ENCODE results near the gene FYN.
"Not testable (repeated sequence)": the region's sequence is repeated elsewhere in the genome, so short reads cannot be mapped to it uniquely, and the experiment has no call there.

The FYN gene

DNA sequence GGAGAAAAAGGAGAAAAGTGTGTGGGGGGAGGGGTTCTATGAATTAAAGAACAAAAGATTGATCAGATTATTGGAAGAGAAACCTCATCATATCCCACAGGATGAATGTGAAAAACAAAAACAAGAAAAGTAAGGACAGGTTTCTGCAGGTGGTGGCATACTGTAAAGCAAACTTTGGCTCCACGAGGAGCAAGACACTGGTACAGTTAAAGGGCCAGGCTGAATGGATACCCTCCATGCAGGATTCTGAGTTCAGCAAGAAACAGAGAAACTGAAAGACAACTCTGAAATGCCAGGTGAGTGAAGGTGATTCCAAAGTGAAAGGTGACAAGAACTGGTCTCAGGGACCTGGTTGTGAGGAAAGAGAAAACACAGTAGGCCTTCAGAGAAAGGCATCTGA is 37.4 kb downstream of the FYN start:
- no peak for DNase-seq (ENCODE audit: extremely low spot score)
- no peak for TF ChIP-seq SP1 (IDR thresholded peaks at IDR 0.05)
- no peak for TF ChIP-seq ELF4 (IDR thresholded peaks at IDR 0.05)
- TF ChIP-seq ARNT (IDR thresholded peaks at IDR 0.05), result no peak
- no peak for TF ChIP-seq BHLHE40 (IDR thresholded peaks at IDR 0.05; ENCODE audit: borderline replicate concordance)
- no peak for TF ChIP-seq FOXK2 (IDR thresholded peaks at IDR 0.05)
- no peak for TF ChIP-seq TARDBP (IDR thresholded peaks at IDR 0.05)
- no peak for TF ChIP-seq ZNF384 (IDR thresholded peaks at IDR 0.05)
- TF ChIP-seq HDGF (IDR thresholded peaks at IDR 0.05; ENCODE audit: borderline replicate concordance), result no peak
- TF ChIP-seq L3MBTL2 (conservative IDR thresholded peaks at IDR 0.05), result no peak
- TF ChIP-seq FOXM1 (IDR thresholded peaks at IDR 0.05; ENCODE audit: borderline replicate concordance), result no peak
- no peak for TF ChIP-seq CTBP1 (IDR thresholded peaks at IDR 0.05; ENCODE audit: borderline replicate concordance)
- TF ChIP-seq LEF1 (IDR thresholded peaks at IDR 0.05; ENCODE audit: borderline replicate concordance), result no peak
- no peak for TF ChIP-seq FOXA1 (IDR thresholded peaks at IDR 0.05)
- TF ChIP-seq SUZ12 (IDR thresholded peaks at IDR 0.05), result no peak
- CTCF ChIA-PET, result no interaction called here
- POLR2A ChIA-PET, result no interaction called here

DNA sequence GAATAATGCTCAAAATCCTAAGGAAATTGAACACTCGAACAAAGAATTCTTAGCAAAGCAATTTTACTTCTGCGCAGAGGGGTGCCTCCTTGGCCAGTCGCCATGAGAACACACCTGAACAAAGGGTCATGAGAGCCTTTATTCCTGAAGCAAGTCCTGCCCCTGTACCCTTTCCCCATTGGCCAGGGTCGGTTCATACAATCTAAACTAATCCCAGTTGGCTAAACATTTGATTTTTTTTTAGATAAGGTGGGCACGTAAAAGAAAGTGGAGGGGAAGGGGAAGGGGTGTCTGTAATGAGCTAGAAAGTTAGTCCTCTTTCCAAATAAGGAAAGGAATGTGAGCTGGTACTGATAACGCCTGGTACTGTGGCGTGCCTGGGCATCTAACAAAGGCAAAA is 37.9 kb downstream of the FYN start:
- POLR2A ChIA-PET, CTCF ChIA-PET: not testable (repeated sequence)

DNA sequence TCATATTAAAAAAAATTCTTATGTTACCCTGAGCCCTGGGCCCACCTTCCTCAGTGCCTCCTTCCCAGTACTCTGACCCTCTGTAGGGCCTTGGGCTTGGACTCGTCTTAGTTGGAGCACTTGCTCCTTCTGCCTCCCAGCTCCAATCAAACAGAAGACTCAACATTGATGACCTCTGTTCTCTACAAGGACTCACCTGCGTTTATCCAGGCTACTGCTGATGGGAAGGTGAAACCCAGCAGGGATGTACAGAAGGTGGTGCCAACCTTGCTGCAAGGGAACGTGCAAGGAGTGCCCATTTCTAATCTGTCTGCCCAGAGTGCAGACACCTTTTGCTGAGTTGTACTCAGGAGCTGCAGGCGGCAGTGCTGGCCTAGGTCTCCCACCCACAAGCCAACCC is 38.9 kb downstream of the FYN start:
- no peak for TF ChIP-seq NFRKB (IDR thresholded peaks at IDR 0.05)
- DNase-seq (ENCODE audit: extremely low spot score), result no peak
- POLR2A ChIA-PET, result no interaction called here
- CTCF ChIA-PET, result no interaction called here

More for the DNA sequence above, 37.9 kb downstream of the FYN start:
- DNase-seq (ENCODE audit: extremely low spot score), result not testable (repeated sequence)

DNA sequence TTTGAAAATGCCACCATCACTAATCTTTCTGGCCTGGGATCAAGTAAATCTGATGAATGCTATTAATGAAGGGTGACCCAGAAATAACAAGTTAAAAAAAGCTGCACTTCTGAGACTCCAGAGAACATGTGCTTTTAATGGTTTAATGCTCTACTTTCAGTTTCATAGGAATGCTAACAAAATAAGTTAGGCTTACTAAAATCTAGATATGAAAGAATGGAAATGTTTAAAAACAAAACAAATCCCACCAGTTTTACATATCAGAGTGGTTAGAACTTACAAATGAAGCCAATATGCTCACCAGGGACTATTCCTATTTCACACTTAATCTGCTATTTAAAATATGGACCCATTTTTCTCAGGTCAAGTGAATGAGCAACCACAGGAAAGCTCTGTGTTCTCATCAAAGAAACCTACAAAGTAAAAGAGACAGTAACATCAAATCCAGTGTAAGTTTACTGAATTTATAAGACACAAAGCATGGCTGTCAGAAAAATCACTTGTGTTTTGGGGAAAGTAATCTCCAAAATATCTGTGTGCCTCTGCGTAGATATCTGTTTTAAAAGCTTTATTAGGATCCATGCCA is 40.3 kb downstream of the FYN start:
- DNase-seq (ENCODE audit: extremely low spot score), result no peak
- ChIA-PET CTCF (no interaction called here), POLR2A (no interaction called here)
- no peak for TF ChIP-seq TARDBP (IDR thresholded peaks at IDR 0.05)
- TF ChIP-seq CTBP1 (IDR thresholded peaks at IDR 0.05; ENCODE audit: borderline replicate concordance), result no peak
- TF ChIP-seq FOXM1 (IDR thresholded peaks at IDR 0.05; ENCODE audit: borderline replicate concordance), result no peak
- TF ChIP-seq NFRKB (IDR thresholded peaks at IDR 0.05), result no peak
- no peak for TF ChIP-seq FOXK2 (IDR thresholded peaks at IDR 0.05)
- no peak for TF ChIP-seq ZNF384 (IDR thresholded peaks at IDR 0.05)

DNA sequence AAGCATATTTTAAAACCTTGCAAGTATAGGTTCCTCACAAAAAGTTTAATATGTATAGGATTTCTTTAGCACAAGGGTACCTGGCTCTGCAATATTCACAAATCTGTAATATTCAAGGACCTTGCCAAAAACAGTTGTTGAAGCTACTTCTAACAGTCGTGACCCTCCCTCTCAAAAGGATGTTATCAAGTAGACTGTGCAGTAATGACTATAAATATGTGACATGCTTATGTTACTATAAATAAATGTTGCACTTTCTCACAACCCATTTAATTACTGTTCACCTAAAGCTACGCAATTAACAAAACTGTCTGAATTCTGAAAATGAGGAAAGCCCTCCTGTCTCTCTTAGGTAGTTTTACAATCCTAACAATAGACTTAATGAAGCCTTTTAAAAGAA is 41.8 kb downstream of the FYN start:
- DNase-seq (ENCODE audit: extremely low spot score), result no peak
- CTCF ChIA-PET, result no interaction called here
- TF ChIP-seq, protein P1, sequence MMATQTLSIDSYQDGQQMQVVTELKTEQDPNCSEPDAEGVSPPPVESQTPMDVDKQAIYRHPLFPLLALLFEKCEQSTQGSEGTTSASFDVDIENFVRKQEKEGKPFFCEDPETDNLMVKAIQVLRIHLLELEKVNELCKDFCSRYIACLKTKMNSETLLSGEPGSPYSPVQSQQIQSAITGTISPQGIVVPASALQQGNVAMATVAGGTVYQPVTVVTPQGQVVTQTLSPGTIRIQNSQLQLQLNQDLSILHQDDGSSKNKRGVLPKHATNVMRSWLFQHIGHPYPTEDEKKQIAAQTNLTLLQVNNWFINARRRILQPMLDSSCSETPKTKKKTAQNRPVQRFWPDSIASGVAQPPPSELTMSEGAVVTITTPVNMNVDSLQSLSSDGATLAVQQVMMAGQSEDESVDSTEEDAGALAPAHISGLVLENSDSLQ (IDR thresholded peaks at IDR 0.05), result no peak
- no peak for TF ChIP-seq LEF1 (IDR thresholded peaks at IDR 0.05; ENCODE audit: borderline replicate concordance)
- no peak for TF ChIP-seq FOXA1 (IDR thresholded peaks at IDR 0.05)
- TF ChIP-seq TARDBP (IDR thresholded peaks at IDR 0.05), result no peak
- no peak for TF ChIP-seq FOXM1 (IDR thresholded peaks at IDR 0.05; ENCODE audit: borderline replicate concordance)
- TF ChIP-seq NFRKB (IDR thresholded peaks at IDR 0.05), result no peak
- TF ChIP-seq ZNF384 (IDR thresholded peaks at IDR 0.05), result no peak
- no peak for TF ChIP-seq ELF4 (IDR thresholded peaks at IDR 0.05)
- TF ChIP-seq ARNT (IDR thresholded peaks at IDR 0.05), result no peak
- TF ChIP-seq CTBP1 (IDR thresholded peaks at IDR 0.05; ENCODE audit: borderline replicate concordance), result no peak
- TF ChIP-seq SUZ12 (IDR thresholded peaks at IDR 0.05), result no peak
- TF ChIP-seq SP1 (IDR thresholded peaks at IDR 0.05), result no peak
- POLR2A ChIA-PET, result no interaction called here

DNA sequence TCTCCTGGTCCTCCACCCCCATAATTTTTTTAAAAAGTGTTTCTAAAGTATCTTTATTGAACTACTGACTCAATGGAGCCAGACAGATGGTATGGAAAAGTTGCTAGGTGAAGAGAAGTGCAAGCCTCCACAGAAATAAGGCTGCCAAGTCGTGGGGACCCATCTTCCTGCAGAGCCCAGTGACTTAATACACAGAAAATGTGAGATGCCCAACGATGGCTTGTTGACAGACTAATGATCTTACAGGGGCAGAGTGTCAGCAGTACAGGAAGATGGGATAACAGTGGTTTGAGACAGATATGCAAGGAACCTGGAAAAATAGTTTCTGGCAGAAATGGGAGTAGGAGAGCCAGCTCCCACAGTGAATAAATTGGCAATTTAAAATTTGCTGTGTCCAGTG is 43.3 kb downstream of the FYN start:
- ChIA-PET CTCF (no interaction called here), POLR2A (interaction anchor here (0.5 kb wide), 1 partner anchor 123 kb away, joined by 4 read pairs; no protein-coding TSS in a partner anchor)
- DNase-seq (ENCODE audit: extremely low spot score), result no peak
- TF ChIP-seq TARDBP (IDR thresholded peaks at IDR 0.05), result no peak
- no peak for TF ChIP-seq L3MBTL2 (conservative IDR thresholded peaks at IDR 0.05)
- TF ChIP-seq ELF4 (IDR thresholded peaks at IDR 0.05), result no peak
- no peak for TF ChIP-seq FOXM1 (IDR thresholded peaks at IDR 0.05; ENCODE audit: borderline replicate concordance)
- TF ChIP-seq ZNF384 (IDR thresholded peaks at IDR 0.05), result no peak
- no peak for TF ChIP-seq CTBP1 (IDR thresholded peaks at IDR 0.05; ENCODE audit: borderline replicate concordance)
- no peak for TF ChIP-seq HDGF (IDR thresholded peaks at IDR 0.05; ENCODE audit: borderline replicate concordance)
- no peak for TF ChIP-seq SUZ12 (IDR thresholded peaks at IDR 0.05)
- TF ChIP-seq FOXA1 (IDR thresholded peaks at IDR 0.05), result no peak
- TF ChIP-seq FOXK2 (IDR thresholded peaks at IDR 0.05), result no peak
- no peak for TF ChIP-seq ARNT (IDR thresholded peaks at IDR 0.05)
- TF ChIP-seq LEF1 (IDR thresholded peaks at IDR 0.05; ENCODE audit: borderline replicate concordance), result no peak
- no peak for TF ChIP-seq NFRKB (IDR thresholded peaks at IDR 0.05)

DNA sequence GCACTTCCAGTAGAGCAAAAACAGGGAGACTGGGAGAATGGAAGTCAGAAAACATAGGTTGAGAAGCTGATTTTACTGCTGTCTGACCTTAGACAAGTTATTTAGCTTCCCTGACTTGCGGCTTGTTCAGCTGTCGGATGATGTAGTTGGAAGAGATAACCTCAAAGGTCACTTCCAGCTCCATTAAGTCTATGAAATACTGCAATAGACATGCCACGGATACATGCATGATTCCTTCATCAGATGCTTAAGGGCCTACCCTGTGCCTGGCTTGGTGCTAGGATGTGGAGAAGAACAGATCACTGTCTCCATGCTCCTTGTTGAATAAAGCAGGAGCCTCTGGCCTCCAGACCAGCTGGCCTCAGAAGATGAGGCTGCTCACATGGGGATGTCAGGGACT is 43.7 kb downstream of the FYN start:
- TF ChIP-seq LEF1 (IDR thresholded peaks at IDR 0.05; ENCODE audit: borderline replicate concordance), result no peak
- TF ChIP-seq, protein P1 (IDR thresholded peaks at IDR 0.05), result no peak
- no peak for TF ChIP-seq TARDBP (IDR thresholded peaks at IDR 0.05)
- TF ChIP-seq CTBP1 (IDR thresholded peaks at IDR 0.05; ENCODE audit: borderline replicate concordance), result no peak
- no peak for TF ChIP-seq BHLHE40 (IDR thresholded peaks at IDR 0.05; ENCODE audit: borderline replicate concordance)
- no peak for TF ChIP-seq ELF4 (IDR thresholded peaks at IDR 0.05)
- no peak for TF ChIP-seq HDGF (IDR thresholded peaks at IDR 0.05; ENCODE audit: borderline replicate concordance)
- TF ChIP-seq SP1 (IDR thresholded peaks at IDR 0.05), result no peak
- no peak for TF ChIP-seq L3MBTL2 (conservative IDR thresholded peaks at IDR 0.05)
- TF ChIP-seq FOXM1 (IDR thresholded peaks at IDR 0.05; ENCODE audit: borderline replicate concordance), result no peak
- no peak for TF ChIP-seq NFRKB (IDR thresholded peaks at IDR 0.05)
- no peak for TF ChIP-seq ZNF384 (IDR thresholded peaks at IDR 0.05)
- TF ChIP-seq ARNT (IDR thresholded peaks at IDR 0.05), result no peak
- TF ChIP-seq SUZ12 (IDR thresholded peaks at IDR 0.05), result no peak
- no peak for TF ChIP-seq FOXA1 (IDR thresholded peaks at IDR 0.05)
- TF ChIP-seq FOXK2 (IDR thresholded peaks at IDR 0.05), result no peak
- POLR2A ChIA-PET, result interaction anchor here (0.5 kb wide), 1 partner anchor 124 kb away, joined by 4 read pairs; no protein-coding TSS in a partner anchor
- CTCF ChIA-PET, result no interaction called here
- DNase-seq (ENCODE audit: extremely low spot score), result no peak
